ENCODE data around the gene VGLL3.
A peak's percentile ranks its signal among the peaks of the same experiment; 100 is the strongest.

Gene VGLL3

DNA sequence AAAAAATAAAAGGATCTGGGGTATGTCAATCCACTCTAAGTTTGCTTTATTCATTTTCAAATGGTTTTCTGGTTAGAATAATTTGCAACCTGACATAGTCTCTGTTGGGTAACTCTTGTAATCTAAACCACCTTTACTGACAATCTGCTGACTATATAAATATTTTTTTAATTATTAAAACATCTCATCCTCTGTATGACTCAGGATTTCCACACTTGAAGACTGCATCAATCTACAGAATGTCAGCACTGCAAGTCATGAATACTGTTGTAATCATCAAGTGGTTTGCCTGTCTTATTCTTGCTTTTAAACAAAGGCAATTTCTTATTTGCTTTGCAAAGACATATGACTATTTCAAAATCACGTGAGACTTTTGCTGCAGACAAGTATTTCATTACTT lies 42.1 kb downstream of the VGLL3 start:
- no peak for DNase-seq

DNA sequence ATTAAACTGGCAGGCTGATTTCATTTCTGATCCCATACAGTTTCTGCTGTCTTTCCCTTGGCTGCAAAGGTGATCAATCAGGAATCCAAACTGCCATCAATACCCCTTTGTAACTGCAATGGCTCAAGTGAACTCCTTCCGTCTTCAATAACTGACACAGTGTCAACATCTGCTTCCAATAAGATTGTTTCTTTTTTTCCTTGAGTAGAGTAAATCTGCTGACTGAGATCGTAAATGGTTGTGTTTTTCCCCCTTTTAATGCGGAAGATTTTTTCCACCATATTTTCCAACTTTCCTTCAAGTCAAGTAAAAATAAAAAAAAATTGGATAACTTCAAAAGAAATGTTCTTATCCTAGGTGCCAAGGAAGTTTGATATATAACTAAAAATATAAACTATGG lies 48.7 kb downstream of the VGLL3 start:
- no peak for DNase-seq

DNA sequence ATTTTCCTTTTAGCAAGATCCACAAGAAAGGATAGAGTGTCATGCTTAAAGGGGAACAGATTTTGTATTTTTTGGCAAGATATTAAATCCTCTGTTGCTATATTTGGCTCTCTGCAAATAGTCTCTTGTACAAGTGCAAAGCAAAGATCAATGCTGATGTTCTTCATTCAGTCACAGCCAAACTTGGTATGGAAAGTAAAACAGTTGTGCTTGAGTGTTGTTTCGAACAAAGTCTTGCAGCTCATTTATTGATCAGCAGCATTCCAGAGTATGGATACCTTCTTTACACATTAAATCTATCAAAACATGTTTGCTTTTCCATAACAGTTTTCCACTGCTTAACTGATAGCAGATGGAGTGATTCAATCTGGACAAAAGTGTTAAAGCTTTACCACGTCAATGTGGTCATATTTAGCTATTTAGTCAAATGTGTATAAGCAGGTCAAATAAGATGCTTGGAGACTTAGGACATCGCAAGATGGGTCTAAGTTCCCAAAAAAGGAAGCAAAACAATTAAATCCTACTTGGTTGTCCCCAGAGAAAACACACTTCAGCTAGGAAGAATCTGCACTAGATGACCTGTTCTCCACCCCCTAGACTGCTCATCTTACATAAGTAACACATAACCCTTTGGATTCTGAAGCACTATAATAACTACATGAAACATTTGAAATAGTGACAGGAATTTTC lies 52.4 kb downstream of the VGLL3 start:
- no peak for DNase-seq

GRCh38 chr3:86937306-86937791 lies 53.6 kb downstream of the VGLL3 start:
- peak; percentile 68 for DNase-seq

DNA sequence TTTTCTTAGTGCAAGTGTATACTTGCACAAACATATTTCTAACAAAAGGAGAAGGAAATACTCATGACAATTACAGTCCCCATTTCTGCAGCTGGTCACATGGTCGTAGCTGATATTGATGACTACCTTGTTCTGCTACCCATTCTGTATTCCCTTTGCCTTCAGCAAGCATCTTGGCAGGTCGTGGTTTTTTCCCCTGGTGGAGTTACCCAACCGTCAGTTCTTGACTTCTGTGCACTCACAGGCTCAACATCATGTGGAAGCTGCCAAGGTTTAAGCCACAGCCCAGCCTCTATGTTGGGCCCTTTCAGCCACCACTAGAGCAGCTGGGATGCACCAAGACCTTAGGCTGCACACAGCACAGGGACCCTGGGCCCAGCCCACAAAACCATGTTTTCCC lies 56.1 kb downstream of the VGLL3 start:
- DNase-seq = no peak

DNA sequence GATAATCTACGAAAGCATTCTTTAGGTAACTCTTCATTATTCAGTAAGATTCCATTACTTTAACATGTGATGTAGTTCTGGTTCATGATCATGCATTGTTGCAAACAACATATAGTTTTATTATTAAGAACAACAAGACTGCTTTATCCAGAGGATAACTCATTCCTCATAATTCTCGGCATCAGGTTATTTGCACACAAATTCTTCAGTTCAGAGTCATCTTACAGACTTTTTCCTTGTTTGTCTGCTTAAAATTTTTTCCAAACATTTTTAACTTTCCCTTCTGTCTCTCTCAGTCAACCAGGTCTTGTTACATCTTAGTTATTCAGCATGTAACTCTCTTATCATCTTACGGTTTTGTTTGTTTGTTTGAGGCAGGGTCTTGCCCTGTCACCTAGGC lies 60.1 kb downstream of the VGLL3 start:
- no peak for DNase-seq

- no peak for DNase-seq
Measured at GRCh38 chr3:86930181-86930580, 60.8 kb downstream of the VGLL3 start.

DNA sequence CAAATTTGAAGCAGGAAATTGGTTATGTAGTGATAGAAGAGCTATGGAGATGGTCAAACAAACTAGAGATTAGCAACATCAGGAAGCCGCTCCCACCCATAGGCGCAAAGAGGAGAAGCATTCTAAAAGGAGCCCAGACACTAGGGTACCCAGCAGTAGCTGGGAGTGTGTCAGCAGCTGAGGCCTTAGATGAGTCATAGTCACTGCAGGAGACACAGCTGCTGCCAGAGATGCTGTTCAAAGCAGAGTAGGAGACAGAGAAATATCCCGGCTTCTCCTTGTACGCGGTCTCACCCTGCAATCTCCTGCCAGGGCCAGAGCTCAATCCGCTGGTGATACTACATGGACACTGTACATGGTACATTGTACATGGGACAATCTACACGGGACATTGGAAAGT lies 61.9 kb downstream of the VGLL3 start:
- no peak for DNase-seq

DNA sequence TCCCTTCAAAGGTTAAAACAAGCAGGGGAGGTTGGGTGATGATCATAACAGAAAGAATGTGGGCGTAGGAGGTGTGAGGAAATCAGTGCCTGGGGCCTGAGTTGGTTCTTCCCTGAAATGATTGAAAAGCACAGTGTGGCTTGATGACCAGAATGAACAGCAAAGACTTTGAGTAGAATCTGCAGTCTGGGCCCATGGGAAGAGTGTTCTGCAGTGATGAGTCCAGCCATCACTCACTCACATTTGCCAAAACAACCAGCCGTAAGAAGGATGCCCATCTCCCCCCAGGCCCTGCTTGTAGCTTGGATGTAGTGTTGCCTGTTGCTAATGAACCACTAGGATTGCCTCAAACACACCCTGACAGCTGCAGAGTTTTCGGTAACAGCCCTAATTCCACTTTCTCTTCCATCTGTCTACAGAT lies 67.9 kb downstream of the VGLL3 start:
- no peak for DNase-seq

DNA sequence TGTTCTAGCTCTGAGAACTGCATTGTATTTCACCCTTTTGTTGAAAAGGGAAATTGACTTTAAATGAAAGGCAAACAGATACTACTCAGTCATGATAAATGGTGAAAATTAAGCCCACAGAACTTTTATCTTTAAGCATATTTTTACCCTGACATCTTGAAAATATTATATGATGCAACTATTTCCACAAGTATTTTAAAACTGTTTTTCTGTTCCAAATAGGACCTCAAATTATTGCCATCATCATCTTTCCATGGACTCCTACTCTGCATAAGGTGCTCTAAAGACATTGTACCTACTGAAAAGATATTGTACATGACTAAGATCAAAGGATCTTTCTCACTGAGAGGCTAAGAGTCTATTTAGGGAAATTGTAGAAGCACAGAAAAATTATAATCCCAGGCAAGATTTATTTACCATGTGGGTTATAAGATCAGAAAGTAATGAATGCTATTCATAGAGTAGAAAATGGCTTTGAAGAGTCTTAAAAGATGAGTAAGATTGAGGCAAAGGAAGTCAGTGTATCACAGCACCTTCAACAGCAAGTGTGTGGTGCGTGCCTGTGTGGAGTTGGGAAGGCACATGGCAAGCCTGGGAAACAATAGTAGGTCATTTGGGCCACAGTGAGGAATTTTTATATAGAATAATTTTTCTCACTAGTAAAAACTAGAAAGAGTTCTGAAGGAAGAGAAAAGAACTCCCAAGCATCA lies 68.8 kb downstream of the VGLL3 start:
- no peak for DNase-seq

DNA sequence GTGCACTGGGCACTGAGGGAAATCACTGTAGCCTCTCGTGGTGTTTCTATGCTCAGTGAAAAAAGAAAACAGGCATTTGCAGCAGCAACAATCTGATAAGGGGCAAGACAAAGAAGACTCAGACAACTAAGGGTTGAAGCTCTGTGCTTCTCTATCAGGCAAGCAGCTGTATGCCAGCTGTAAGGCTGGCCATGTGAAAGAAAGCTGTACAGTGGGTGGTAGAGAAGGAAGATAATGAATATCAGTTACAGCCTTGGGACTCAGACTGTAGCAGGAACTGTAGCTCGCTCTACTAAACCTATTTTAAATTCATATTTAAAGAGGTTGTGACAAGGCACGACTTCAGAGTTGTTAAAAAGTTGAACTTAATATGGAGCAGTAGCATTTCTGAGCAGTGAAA lies 76.3 kb downstream of the VGLL3 start:
- DNase-seq = no peak

GRCh38 chr3:86913160-86913559 lies 77.8 kb downstream of the VGLL3 start:
- DNase-seq = no peak

GRCh38 chr3:86895202-86895601 lies 95.7 kb downstream of the VGLL3 start:
- DNase-seq = no peak

DNA sequence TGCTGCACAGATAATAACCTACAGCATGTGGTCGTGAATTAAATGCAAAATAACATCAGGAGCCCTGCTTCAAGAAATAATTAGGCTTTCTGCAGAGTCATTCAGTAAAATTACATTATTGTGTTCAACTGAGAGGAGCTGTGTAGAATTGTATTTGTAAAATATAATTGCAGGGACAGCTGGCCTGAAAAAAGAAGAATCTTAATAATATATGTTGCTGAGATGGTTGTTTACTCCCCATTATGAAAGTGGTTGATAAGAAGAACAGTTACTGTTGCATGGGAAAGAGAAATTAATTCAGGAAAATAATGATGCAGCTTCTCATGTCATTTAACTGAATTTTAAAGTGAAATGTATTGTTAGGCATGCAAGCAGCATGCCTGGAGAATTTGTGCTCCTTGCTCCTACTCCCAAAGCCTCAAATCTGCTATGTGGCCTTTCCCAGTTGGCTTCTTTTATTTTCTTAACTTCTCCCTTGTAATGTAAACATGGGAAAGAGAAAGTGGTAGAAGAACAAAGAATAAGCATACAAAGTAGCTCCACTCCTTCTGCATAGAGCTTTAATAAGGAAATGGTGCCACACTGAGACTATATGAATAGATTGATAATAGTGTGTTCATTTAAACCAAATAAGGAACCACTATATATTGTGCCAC lies 100.1 kb downstream of the VGLL3 start:
- no peak for DNase-seq

Measured in NCI-H526 treated with DMSO at 0.1 percent for 48 hours (cell line).